HG03280 (cell line): ENCODE data around the gene AXIN1.
"Not testable (repeated sequence)": the region's sequence is repeated elsewhere in the genome, so short reads cannot be mapped to it uniquely, and the experiment has no call there.

ENCODE experiments used
- ATAC-seq: cut with Tn5 transposase; IDR thresholded peaks from one replicate; pipeline ENCODE4 v1.9.1; 2021; ENCODE audit warnings: mild to moderate bottlenecking, moderate library complexity; ENCODE audit not compliant: unreplicated experiment

The AXIN1 gene

DNA sequence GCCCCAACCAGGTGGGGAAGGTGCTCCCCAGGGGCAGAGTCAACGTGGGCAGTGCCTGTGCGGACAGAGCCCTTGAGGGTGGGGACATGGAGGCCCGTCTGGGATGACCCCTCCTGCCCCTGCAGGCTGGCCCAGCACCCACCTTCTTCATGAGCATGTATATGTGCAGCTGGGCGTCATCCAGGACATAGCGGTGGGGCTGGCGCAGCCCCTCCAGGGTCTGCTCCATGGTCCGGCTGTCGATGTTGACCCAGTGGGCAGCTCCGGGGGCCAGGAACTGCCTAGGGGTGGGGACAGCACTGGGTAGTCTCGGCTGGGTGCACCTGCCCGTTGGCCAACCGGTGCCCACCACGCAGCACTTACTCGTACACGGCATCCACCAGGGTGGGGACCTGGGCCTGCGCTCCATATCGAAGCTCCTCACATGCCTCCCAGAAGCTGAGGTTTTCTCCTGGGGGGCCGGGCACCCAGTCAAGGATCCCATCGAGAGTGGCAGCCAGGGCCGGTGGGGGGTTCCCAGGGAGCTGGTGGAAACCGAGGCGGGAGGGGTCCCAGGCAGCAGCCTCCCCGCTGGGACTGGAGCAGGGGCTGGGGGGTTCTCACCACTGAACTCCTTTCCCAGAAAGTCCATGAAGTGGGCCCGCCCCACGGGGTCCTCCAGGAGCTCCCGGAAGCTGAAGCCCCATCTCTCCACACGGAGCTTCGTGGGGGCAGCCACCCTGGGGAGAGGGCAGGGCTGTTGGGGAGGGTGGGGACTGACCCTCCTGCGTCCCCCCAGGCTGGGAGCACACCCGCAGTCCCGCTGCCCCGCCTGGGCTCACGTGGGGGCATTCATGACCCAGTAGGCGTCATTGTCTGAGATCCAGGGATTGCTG, 81.9 kb downstream of the AXIN1 start:
- no peak for ATAC-seq

DNA sequence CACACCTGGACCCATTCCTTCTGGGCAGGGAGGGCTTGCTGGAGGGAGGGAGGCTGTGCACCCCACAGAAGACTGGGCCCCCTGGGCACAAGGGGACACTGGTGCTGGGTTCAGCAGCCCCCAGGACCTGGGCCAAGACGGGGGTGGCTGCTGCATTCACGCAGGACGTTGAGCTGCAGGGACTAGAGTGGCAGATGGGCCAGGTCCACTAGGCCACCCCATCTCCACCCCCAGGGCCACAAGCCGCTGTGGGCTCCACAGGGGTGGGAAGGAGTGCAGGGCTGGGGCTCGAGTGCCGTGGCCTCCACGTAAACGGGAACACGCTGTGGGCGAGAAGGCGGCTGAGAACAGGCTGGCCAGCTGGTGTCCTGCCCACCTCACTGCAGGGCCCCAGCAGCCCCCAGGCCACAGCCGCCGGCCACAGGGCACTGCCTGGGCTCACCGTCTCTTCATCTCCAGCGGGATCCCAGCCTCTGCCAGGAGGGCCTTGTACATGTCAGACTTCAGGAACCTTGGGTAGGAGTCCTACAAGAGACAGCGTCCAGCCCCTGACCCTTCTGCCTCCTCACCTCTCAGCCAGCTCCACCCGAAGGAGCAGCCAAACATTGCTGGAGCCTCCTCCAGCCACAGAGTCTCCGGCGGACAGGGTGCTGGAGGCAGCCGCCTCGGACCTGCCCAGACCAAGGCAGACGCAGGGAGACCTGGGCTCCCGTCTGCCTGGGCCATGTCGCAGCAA, 83.3 kb downstream of the AXIN1 start:
- no peak for ATAC-seq

DNA sequence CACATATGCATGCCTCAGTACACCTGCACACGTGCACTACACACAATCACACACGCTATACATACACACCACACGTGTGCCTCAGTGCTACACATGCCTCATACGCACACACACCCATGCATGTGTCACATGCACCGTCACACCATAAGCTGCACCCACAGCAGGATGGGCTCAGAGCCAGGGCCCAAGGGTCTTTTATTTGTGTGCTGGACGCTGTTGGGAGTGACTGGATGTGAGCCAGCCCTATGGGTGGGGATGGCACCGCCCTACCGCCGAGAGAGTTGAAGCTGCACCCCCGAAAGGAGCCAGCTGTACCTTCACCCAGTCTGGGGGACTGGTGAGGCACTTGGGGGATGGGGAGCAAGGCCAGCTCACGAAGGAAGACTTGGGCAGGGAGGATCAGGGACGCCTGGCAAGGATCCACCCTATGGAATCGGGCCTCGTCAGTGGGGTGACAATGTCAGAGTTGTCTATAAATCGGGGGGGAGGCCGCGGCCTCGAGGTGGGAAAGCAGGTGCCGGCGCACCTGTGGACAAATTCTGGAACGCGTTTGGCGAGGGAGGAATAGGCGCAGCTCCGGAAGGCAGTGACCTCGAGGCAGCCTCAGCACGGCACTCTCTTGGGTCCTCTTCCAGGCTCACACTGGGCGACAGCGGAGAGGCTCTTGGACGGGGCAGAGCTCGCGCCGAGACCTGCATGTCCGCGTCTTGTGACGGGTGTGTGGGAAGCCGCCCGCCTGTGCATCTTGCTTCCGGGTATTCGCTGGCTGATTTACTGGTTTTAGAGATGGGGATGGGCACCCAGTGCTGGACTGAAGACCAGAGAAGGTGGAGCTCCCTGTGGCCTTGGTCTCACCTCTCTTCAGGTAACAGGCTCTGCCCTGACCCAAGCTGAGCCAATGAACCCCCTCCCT, 84.1 kb downstream of the AXIN1 start:
- ATAC-seq, result no peak

DNA sequence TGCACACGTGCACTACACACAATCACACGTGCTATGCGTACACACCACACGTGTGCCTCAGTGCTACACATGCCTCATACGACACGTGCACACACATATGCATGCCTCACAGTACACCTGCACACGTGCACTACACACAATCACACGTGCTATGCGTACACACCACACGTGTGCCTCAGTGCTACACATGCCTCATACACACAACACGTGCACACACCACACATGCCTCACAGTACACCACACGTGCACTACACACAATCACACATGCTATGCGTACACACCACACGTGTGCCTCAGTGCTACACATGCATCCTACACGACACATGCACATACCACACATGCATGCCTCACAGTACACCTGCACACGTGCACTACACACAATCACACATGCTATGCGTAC, 85.0 kb downstream of the AXIN1 start:
- ATAC-seq, result not testable (repeated sequence)

DNA sequence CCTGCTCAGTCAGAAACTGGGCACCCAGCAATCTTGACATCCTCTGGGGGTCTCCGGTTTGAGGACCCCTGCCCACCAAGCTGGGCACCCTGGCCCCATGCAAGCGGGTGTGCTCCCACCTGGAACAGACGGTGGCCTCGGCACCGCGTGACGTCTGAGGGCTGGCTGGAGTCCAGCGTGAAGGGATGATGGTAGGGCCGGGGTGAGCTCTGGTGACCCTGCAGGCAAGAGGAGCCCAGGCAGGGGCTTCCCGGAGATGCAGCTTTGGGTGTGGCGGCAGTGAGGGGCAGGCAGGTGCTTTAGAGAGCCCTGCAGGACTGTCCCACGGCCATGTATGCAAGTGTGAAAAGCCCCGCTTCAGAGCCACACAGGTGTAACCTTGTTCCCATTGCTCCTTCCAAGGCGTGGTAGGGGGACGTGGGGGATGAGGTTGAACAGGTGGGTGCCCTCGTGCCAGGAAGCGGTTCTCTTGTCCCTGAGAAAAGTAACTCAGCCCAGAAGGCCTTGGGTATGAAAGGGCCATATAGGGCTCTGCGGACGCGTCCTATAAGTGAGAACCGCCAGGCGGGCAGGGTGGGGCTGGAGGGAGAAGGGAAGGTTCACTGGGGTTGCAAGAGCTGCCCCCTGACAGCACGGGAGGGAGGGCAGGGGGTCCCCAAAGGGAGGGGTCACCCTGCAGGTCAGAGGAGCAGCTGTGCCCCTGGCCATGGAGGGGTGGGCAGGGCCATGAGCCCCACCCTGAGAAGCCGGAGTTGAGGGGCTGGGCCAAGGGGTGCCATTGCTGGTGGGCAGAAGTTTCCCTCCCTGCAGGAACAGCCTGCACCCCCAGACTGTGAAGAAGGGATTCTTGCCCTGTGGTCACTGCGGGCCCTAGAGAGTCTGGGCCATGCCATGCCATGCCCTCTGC, 86.0 kb downstream of the AXIN1 start:
- ATAC-seq, result no peak

DNA sequence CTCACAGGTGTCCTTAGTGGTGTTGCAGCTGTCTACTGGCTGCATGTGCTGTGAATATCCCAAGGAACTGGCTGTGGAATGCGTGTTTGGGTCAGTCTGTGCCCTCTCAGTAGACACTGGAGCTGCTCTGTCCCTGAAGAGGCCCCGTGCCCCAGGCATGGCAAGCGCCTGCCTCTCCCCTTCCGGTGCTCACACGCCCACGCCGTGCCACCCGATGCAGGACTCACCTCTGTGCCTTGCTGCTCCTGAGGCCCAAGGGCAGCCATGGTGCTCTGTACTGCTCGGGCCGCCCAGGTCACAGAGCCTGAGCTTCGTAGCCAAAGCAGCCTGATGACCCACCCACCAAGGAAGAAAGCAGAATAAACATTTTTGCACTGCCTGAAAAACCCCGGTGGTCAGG, 86.8 kb downstream of the AXIN1 start:
- no peak for ATAC-seq

DNA sequence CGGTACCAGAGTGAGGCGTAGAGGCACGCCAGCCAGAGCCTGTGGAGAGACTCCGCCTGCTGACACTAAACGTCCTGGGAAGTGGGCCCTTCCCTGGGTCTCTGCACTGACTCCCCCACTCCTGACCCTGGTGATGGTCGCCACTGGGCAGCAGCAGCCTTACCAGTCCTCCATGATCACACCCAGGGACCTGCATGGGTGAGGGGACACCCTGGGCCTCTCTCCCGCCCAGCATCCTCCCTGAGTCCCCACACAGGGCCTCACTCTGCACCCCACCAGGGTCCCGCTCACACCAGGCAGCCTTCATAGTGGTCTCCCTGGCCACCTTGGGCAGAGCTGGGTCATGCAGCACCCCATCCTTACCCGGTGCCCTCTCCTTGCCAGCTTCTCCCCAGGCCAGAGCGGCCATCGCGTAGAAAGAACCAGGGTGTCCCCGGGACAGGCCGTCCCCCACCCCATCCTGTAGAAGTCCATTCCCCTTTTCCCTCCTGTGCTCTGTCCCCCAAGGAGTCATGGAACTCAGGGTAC, 87.5 kb downstream of the AXIN1 start:
- no peak for ATAC-seq

DNA sequence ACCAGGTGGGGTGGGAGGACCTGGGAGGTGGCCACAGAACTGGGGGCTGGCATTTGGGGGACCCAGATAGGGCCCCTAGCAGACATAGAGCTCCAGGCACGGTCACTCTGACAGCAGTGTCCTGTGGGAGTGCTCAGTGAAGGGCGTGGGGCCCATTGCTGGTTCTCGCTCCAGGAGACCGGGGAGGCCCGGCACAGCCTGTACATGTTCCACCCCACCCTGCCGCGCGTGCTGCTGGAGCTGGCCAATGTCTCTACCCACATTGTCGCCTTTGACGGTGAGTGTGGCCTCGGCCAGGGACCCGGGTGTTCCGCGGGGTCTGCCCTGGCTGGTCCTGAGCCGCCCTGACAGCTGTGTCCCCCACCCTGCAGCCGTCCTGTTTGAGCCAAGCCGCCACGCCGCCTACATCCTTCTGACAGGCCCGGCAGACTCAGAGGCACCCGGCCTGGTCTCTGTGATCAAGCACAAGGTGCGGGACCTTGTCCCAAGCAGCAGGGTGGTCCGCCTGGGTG, 88.0 kb downstream of the AXIN1 start:
- ATAC-seq, result no peak

DNA sequence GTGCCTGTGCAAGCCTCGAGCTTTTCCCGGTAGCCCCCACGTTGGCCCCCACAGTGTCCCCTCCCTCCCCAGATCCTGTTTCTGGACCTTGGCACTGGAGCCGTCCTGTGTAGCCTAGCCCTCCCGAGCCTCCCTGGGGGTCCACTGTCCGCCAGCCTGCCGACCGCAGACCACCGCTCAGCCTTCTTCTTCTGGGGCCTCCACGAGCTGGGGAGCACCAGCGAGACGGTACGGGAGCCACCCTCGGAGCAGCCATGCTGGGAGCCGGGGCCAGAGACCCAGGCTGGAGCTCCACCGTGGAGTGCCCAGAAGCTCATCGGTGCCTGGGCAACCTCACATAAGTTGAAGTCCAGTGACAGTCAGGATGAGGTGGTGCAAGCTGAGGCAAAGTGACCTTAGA, 88.6 kb downstream of the AXIN1 start:
- ATAC-seq, result no peak

DNA sequence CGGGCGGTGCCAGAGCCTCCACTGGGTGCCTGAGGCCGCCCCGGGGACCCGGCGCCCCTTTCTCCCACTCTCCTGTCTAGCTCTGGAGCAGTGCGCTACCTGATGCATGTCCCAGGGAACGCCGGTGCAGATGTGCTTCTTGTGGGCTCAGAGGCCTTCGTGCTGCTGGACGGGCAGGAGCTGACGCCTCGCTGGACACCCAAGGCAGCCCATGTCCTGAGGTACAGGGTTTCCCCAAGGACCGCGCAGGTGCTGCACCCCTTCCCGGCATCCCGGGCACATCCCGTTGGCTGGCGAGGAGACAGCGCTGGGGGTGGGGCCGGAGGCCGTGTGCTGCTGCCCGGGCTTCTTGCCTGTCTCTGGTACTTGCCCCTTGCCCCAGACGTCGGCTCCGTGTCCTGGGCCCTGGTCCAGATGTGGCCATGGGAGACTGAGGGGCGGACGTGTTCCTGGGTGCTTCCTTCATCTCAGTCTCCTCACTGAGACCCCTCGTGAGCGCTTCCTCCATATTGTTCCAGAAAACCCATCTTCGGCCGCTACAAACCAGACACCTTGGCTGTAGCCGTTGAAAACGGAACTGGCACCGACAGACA, 89.2 kb downstream of the AXIN1 start:
- ATAC-seq, result no peak

DNA sequence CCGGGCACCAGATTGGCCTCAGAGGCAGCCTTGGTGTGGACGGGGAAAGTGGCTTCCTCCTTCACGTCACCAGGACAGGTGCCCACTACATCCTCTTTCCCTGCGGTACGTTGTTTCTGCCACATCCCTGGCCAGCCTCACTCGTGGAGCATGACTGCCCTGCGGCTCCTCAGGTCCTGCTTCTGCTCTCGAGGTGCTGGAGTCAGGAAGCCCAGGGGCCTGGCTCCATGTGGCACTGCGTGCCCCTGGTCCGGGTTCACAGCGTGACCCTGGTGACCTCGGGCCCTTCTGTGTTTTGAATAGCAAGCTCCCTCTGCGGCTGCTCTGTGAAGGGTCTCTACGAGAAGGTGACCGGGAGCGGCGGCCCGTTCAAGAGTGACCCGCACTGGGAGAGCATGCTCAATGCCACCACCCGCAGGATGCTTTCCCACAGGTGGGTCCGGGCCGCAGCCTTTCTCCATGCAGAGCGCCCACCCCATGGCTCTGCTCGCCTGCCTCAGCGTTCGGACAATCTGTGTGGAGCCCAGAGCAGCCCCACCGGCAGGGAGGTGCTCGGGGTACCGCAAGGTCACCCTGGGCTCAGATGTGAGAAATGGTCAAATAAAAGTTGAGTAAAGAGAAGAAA, 90.3 kb downstream of the AXIN1 start:
- ATAC-seq, result no peak

DNA sequence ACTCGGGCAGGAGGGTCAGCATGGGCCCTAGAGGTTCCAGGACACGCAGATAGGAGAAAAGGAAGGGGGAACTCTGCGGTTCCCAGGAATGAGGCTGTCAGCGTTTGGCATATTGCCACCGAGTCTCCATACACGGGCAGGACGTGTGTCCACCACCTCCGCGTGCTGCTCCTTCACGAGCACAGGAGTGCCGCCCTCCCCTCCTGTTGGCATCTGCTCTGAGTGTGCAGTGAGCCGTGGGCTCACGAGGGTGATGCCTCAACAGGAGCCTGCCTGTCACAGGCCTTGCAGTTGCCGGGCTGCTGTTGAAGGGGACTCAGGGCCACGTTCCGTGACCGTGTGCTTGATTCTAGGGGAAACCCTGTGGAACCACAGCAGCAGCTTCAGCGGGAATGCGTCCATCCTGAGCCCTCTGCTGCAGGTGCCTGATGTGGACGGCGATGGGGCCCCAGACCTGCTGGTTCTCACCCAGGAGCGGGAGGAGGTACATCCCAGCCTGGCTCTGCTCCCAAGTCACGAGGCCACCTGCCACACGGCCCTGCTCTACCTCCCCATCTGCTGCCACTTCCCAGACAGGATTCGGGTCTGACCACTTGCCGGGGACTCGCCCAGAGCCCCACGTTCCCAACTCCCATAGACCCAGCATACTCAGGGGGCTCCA, 91.4 kb downstream of the AXIN1 start:
- no peak for ATAC-seq

DNA sequence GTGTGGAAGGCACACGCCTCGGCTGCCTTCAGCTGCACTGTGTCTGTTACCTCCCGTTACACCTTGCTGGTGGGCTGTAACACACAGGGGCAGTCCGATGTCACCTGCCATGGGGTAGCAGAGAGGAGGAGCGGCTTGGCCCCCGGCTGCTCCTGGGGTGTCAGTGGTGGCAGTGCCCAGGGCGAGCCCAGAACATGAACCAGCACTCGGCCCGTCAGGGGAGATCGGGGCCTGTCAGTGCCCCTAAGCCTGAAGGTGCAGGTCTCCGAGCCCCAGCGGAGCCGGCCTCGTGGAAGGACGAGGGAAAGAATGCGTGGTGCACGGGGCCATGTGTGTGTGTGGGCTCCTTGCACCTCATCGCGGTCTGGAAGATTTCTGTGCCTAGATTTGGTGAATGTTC, 92.2 kb downstream of the AXIN1 start:
- no peak for ATAC-seq

DNA sequence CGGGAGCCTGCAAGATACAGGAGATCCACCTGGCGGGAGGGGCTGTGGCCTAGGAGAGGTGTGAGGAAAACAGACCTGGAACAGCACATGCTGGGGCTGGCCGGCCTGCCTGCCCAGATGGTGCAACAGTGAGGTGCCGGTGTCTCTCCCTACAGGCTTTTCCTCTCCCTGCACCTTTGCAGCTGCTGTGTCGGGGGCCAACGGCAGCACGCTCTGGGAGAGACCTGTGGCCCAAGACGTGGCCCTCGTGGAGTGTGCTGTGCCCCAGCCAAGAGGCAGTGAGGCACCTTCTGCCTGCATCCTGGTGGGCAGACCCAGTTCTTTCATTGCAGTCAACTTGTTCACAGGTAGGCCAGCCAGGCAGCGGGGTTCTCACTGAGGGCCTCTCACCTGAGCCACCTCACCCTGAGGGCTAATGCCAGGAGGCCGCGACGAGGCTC, 92.7 kb downstream of the AXIN1 start:
- no peak for ATAC-seq

DNA sequence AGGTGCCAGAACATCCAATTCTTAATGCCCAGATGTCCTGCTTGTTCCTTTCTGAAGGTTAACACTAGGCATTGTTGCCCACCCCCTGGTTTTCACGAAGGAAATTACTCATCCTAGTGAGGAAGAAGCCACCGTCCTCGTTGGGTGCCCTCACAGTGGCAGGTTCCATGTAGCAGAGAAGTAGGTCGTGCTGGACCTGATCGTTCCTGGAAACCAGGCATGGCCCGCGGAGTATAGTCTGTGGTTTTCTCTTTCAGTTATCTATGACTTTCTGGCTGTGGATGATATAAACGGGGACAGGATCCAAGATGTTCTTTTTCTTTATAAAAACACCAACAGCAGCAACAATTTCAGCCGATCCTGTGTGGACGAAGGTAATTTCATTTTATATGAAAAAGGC, 93.3 kb downstream of the AXIN1 start:
- ATAC-seq, result no peak

DNA sequence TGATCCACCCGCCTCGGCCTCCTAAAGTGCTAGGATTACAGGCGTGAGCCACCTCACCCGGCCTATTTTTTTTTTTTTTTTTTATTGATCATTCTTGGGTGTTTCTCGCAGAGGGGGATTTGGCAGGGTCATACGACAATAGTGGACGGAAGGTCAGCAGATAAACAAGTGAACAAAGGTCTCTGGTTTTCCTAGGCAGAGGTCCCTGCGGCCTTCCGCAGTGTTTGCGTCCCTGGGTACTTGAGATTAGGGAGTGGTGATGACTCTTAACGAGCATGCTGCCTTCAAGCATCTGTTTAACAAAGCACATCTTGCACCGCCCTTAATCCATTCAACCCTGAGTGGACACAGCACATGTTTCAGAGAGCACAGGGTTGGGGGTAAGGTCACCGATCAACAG, 94.4 kb downstream of the AXIN1 start:
- not testable (repeated sequence) for ATAC-seq

DNA sequence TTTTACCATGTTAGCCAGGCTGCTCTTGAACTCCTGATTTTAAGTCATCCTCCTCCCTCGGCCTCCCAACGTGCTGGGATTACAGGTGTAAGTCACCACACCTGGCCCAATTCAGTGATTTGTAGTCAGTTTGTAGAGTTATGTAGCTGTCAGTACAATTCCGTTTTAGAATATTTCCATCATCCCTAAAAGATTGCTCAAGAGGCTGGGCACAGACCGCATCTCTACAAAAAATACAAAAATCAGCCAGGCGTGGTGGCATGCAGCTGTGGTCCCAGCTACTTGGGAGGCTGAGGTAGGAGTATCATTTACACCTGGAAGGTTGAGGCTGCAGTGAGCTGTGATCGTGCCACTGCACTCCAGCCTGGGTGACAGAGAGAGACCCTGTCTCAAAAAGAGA, 97.3 kb downstream of the AXIN1 start:
- no peak for ATAC-seq

DNA sequence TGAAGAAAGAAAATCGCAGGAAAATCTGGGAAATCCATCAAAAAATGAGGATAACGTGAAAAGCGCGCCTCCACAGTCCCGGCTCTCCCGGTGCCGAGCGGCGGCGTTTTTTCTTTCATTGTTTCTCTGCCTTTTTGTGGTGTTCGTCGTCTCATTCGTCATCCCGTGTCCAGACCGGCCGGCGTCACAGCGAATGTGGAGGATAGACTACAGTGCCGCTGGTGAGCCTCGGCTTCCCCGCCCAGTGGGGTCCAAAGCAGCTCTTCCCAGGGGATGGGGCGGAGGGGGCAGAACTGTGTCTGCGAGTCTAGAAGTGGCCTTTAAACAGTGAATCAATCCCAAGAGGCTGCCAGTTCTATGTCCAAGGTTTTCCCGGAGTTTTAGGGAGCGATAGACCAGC, 98.1 kb downstream of the AXIN1 start:
- ATAC-seq, result no peak
